ENCODE measurements around the gene ARL15.

ARL15 gene

DNA sequence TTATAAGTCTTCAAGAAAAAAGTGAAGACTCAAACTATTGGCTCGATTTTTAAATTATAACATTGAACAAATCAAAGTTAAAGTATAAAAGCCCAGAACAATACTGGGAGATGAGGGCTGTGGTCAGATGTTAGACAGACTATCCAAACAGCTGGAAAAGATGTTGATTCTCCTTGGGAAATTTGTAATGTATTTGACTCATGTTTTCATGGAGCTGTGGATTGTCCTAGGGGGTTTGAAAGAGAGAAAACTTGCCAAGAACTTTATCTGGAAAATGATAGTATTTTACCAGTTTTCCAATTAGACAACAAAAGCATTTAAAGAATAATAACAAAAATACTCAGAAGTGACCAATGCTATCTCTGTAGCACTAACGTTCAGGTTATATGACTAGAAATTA, 339.2 kb downstream of the ARL15 start:
- no peak for DNase-seq

DNA sequence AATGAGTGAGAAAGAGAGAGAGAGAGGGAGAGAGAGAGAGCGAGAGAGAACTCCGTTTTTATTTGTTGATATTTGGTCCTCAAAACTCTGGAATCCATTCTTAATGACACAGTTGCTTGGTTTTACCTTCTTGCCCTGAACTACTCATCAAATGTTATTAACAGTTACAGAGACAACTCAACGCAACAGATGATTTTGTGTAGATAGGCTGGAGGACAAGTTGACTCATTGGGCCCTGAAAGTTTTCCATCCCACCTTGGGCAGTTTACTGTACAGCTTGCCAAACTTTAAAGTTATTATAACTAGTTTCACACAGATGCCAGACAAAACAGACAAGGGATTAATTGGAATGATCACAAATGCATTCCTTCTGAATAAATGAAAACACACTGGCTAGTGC, 339.9 kb downstream of the ARL15 start:
- no peak for DNase-seq

DNA sequence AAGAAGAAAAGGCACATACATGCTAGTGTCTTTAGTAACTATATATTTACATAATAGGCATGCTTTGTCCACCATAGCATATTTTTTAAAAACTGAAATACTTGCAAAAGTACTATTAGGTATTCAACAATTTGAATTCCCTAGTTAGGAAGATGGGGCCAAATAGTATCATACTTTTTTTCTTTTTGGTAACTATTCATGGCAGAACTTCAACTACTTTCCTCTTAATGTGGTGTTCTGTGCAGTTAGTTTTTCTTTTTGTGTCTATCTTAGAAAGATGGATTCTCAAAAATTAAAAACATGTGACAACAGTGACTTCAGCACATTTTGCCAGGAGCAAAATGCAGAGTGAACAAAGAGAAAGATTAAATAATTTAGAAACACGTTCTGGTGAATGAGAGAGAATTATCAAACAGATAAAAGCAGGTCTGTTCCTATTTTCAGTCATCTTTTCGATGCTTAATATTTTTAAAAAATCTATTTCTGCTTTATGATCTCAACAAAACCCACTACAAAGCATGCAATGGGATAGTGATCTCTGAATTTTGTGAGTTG, 341.1 kb downstream of the ARL15 start:
- no peak for DNase-seq

DNA sequence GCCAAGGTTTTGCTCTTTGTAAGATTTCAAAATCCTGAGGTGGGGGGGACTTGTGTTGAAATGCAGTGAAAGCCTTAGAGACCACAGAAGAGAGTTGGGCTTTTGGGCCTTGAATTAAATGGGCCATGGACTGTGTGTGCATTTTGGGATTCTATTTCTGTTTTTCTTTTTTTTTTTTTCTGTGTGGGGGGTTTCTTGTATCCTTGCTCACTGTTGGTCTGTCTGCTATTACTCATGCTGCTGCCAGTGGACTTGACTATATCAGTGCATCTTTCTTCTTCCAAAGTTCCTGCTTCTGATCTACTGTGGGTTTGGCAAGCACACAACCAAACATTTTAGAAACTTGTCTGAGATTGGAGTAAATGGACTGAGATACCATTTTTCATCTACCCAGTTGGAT, 344.9 kb downstream of the ARL15 start:
- no peak for DNase-seq

DNA sequence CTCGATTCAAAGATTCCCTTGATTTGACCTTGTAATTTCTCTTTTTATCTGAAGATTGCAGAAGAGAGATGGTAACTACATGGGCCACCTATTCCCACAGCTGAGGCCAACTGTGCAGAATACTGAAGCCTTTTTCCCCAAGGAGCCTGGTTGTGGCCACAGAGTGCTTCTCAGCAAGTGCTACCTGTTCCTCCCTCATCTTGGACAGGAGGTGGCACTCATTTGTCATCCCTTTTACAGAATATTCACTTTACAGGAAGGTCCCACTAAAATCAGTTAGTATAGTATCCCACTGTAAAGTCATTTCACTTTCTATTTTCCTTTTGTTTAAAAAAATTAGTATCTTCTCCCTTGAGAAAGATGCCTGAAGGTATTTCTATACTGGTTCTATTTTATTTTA, 346.4 kb downstream of the ARL15 start:
- no peak for DNase-seq

DNA sequence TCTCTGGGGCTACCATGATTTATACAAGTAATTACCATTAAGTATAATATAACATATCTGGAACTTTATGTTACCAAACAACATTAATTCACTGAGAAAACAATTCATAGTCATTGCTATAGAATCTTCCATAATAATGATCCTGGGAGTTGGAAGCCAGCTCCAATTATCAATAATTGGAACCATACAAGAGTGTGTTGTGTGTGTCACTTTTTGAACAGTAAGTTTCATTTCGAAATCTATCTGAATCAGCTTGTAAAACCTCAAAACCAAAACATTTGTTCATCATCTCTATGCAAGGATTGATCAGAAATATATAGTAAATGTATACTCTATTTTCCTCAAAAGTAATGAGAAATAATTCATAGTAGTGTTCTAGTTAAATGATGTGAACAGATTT, 348.1 kb downstream of the ARL15 start:
- no peak for DNase-seq

DNA sequence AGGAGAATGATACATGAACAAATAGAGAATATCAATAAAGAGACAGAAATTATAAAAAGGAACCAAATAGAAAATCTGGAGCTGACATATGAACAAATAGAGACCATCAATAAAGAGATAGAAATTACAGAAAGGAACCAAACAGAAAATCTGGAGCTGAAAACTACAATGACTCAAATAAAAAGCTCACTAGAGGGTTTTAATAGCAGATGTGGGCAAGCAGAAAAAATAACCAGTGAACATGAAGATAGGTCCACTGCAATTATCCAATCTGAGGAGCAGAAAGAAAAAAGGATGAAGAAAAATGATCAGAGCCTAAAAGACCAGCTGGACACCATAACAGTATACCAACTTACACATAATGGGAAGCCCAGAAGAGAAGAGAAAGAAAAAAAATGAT, 353.7 kb downstream of the ARL15 start:
- no peak for DNase-seq

DNA sequence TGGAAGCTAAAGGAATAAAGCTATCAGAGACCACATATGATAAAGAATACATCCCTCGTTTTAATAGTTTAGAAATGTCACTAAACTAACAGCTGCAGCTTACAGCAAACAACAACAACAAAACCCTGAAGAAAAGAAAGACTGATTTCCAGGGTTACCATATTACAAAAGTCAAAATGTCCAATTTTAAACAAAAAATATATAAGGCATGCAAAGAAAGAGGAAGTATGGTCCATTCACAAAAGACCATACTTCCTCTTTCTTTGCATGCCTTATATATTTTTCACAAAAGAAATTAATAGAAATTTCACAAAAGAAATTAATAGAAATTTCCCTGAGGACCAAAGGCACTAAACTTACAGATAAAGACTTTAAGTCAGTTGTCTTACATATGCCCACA, 354.2 kb downstream of the ARL15 start:
- no peak for DNase-seq

DNA sequence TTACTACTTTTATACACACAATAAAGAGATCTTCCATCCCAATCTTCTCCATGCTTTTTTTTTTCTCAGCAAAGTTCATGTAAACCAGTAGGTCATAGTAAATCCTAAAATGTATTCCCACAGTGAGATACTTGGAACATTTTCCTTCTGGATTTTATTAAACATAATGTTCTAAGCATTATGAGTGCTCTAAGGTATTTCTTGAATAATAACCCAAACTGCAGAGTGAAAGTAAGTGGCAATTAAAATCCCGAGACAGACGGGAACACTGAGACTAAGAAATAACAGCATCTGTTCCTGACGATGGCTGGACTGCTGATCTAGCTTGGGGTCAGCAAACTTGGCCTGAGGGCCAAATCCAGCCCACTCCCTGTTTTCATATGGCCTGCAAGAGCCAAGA, 359.8 kb downstream of the ARL15 start:
- DNase-seq, result no peak

DNA sequence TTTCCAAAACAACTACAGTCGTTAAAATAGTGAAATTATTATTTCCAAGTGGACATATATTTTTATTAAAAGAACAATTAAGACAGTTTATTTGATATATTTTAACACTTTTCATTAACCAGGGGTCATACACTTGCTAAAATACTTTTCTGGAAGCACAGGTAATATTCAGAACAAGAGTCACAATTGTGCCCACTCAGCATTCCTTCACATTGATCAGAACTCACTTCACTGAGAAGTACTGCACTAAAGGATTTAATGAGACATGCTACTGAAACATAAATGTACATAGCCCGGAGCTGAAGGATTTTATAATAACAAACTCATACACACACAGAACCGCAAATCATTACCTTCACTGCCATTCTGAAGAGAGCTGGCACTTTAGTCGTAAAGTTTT, 361.8 kb downstream of the ARL15 start:
- no peak for DNase-seq

DNA sequence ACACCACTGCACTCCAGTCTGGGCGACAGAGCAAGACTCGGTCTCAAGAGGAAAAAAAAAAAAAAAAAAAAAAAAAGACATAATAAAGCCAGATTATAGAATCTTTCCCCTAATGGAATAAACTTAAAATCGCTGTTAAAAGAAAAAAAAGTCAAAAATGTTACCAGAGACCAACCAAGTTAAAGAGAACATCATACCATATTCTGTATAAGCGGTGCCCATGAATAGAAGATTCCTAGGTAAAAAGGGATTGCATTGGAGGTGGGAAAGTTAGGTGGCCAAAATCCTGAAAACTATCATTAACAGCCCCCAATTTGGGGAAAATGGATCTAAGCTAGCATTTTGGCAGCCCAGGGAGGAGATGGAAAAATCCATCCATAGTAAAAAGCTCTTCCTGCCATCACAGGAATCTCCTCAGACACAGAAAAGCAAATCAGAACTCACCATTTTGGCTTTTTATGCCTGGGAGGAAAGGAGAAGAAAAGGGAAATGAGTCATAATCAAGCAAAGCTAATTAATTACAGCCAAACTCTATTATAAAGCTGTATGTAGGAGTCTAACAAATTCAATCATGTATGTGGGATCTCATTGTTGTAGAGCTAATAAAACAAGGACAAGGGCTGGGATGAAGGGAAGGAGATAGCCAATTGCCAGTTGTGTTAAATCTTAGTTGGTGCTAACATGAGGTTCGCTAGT, 363.8 kb downstream of the ARL15 start:
- no peak for DNase-seq

DNA sequence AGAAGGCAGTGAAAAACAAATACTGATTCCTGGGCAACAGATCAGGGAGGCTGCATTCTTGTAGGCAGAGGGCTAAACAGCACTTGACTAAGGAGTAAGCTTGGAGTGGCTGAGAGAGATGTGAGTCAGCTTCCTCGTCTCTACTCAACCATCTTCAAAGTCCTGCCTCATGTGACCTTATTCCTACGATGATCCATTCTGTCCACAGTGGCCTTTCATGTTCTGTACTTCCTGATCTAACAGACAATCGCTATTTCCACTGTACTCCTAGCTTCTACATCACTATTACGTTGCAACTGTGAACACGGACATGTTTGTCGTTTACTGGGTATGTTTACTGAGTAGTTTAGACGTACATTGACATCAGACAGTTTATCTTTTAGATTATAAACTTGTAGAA, 365.4 kb downstream of the ARL15 start:
- no peak for DNase-seq

DNA sequence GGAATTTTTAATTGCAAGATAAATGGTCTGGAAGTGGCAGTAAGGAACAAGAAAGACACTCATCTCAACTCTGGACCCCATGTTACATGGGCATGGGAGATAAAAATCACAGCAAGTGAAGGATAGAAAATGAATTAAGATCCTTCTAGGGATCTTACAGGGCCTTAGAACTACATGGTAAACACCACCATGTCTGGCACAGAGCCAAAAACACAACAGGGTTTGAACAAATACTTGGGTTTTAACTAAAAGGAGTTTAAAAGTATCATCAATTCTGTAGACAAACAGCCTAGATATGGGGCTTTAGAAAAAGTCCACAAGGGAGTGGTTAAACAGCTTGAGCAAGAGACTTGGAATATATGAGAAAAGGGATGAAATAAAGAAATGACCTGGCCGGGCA, 366.4 kb downstream of the ARL15 start:
- no peak for DNase-seq

DNA sequence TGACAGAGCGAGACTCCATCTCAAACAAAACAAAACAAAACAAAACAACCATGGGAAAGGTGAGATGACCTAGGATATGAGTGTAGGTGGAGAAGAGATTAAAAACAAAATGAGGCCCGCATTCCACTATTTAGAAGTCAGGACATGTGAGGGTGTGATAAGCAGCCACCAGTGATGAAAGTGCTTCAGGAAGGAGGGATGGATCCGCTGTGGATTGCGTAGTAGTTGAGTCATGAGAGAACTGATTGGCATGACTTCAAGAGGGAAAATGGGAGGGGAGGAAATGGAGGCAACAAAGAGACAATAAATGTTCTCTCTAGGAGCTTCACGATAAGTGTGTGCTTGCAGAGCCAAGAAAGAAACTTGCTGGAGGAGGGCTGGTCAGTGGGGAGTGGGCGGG, 367.6 kb downstream of the ARL15 start:
- DNase-seq, result no peak

DNA sequence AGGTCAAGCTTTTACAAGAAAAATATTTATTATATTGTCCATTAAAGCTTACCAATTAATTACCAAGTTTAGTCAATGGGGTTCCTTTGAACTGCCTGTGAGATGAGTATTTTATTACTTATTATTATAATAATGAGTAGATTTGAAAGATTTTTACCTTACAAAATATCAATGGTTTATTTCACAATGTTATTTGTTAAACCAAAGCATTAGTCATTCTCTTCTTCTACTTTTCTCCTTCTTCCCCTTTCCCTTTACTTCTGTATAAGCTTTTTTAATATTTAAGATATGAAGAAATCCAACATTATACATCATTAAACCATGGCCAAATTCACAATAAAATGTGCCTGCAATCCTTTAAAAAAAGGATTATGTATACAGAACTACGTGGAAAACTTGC, 369.5 kb downstream of the ARL15 start:
- no peak for DNase-seq

DNA sequence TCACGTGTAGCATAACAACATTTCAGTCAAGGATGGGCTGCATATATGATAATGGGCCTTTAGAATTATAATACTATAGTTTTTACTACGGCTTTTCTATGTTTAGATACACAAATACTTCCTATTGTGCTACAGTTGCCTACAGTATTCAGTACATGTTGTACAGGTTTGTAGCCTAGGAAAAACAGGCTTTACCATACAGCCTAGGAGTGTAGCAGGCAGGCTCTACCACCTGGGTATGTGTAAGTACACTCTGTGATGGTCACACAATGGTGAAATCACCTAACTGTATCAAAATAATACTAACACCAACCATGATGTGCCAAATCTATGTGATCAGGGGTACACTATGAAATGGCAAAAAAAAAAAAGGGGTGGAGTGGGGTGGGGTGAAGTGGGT, 372.9 kb downstream of the ARL15 start:
- DNase-seq, result no peak

DNA sequence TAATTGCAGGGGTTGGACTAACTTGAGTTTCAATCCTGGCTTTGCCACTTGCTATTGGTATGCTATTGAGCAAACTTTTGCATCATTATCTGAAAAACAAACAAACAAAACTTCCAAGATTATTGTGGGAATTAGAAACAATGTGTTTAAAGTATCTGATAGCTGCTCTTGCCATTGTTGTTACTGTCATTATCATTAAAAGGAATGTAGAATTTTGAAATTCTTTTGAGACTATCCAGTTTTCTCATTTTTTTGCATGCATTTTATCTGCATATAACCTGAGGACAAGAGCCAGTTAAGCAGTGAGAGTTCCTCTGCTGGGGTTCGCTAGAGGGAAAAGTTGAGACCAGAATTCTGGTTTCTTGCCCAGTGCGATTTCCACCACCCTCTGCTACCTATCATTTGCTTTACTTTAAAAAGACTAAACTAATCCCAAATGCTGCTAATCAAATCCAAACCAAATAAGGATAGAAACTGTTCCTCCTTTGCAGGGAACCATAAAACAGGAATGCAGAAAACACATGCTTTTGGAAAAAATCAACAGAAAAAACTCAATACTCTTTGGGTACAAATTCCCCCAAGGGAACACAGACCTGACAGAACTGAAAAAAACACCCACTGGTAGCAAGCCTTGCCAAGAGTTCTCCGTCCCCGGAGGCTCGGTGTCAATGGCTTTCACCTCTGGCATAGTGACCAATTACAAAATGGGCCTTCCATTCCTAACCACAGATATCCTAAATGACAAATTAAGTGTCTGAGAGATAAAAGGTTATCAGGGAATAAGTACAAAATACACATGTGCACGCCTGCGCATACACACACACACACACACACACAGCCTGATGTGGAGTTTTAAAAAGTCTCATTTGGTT, 373.7 kb downstream of the ARL15 start:
- no peak for DNase-seq

DNA sequence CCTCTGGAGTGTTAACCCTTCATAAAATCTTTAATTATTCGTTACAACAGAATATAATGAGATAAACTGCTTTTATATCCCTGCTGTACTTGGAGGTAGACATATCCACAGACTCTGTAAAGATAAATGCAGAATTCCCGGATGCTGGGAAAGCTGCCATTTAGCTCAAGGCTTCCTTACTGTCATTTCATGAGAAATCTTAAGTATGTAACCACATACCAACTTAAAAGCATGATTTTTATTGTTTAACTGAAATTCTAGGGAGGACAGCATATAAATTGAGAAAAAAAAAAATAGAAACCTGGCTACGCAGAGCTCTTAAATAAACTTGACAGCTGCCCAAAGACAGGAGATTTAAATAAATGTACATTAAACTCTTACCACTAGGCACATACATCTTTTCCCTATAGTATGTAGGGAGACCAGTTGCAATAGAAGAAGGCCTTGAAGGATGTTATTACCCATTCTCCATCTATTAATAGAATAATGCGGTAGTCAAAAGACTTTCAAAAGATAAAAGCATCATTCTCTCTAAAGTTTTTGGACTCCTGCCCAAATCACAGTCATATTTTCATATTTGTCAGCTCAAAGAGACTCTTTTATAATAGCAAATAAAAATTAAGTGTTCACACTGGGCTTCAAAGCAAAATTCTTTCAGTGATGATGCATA, 376.1 kb downstream of the ARL15 start:
- no peak for DNase-seq

DNA sequence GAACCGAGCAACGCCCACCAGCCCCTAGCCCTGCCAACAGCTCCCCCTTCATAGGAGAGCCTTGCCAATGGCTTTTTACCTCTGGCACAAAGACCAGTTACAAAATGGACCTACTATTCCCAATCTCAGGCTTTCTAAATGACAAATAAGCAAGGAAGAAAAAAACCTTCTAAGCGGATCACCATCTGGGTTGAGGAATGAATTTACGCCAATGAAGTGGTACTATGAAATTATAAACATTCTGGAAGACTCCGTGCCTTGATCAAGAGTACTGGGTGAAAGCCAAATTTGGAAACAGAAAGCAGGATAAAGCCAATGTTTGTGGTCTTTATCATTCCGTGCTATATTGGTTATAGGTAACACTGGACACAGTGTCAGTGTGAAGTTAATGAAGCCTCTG, 378.0 kb downstream of the ARL15 start:
- no peak for DNase-seq

DNA sequence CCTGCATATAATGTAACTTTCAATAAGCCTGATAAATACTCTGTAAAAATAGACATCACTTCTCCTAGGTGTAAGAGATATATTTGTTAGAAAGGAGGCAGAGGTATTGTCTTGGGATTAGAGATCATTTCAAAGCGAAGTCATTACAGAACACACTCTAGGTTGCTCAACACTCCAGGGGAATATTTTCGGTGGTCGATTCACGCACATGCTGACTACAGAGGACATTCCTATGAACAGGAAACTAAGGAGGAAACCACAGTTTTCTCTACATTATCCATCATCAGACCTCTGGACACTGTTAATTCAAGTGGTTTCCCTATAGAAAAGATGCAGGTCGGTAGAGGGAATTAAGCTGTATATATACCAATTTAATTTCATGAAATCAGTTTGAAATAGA, 379.9 kb downstream of the ARL15 start:
- DNase-seq, result no peak

DNA sequence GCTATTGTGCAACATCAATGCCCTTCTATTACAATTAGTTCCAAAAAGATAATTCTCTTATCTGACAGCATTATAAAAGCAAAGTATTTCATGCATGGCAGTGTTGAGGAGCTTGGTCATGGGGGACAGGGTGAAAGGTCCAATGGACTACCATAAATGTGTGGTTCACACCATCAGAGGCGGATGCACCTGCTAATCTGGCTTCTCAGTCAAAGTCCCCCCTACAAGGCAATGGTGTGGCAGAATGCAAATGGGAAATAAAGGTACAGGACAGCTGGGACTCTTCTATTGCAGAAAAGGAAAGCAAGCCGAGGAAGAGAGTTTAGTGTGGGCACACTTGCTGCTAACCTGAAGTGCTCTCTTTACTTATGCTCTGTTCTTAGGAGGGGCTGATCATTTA, 380.8 kb downstream of the ARL15 start:
- DNase-seq, result no peak

DNA sequence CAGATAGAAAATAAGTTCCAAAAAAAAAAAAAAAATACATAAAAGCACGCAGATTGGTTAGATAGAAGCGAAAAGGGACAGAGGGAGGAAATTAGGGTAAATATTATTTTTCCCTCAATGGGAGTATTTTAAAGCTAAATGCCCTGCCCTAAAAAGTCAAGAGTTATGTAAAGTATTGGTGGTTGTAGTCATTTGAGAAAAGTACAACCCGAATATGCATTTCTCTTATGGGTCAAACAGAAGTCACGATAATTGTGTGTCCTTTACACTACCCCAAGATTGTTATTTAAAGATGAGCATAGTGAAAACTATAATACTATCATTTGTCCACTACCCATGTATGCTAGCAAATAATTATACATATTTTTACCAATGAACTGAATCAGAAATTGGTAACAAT, 381.2 kb downstream of the ARL15 start:
- no peak for DNase-seq

DNA sequence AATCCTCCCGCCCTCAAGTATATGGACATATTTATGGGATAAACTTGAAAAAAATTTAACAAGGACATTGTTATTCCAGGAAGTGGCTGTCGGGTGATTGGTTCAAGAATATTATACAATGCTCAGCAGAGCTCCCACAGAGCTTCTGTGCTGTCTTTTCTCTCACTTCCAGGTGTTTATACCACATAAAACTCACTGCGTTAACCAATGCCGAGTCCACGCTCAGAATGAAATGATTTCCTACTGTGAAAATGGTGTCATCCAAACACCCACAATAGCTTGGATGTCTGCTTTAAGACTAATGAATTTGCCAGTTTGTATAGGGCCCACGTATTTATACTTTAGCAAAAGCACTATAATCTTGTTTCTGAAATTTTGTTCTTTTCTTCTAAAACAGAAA, 381.7 kb downstream of the ARL15 start:
- peak; percentile 22 for DNase-seq
